Panc1 (cell line): ENCODE measurements around the gene ITPRIP. TPM values are rescaled to one million over a fixed set of nuclear protein-coding genes. Genes with fewer than 3 reads are reported as not detected.

Source experiments
- ATAC-seq: fragments of 200-7000 bp; cut with Tn5 transposase; 2 replicates; pipeline ENCODE4 v1.9.1; 2020; ENCODE audit warnings: mild to moderate bottlenecking, moderate library complexity
- BruUV-seq: library from RNA; stranded (reverse); fragments of 400-500 nt; replicated peaks from 2 replicates; lab custom pipeline; 2021; lab: Mats Ljungman, UMichigan
- CTCF ChIA-PET: fragments of 300-600 bp; sonication (Branson Sonifier 250); formaldehyde crosslinking; loops from one replicate; lab custom pipeline; 2022; ENCODE audit warnings: antibody characterized with exemption; lab: Charles Lee
- POLR2A ChIA-PET: fragments of 300-600 bp; sonication (Branson Sonifier 250); formaldehyde crosslinking; loops from one replicate; lab custom pipeline; 2022; ENCODE audit warnings: antibody characterized with exemption; lab: Charles Lee
- DNase-seq: peaks from one replicate; pipeline ENCODE4 v3.0.0-alpha.2; 2010; ENCODE audit warnings: low read depth, low spot score
- H3K27ac ChIP-seq: 2 replicates; pipeline ENCODE4 v1.5.1; 2011; ENCODE audit warnings: mild to moderate bottlenecking, low read length, inconsistent platforms
- H3K27me3 ChIP-seq: fragments of 200-500 bp; sonication (Bioruptor generic); 2 replicates; pipeline ENCODE4 v1.6.0; 2014; ENCODE audit warnings: low read length, inconsistent platforms; ENCODE audit not compliant: control insufficient read depth, insufficient read depth
- H3K36me3 ChIP-seq: fragments of 200-500 bp; sonication (Bioruptor generic); 2 replicates; pipeline ENCODE4 v1.5.1; 2014; ENCODE audit warnings: inconsistent platforms, mild to moderate bottlenecking, low read length, moderate library complexity; ENCODE audit not compliant: control insufficient read depth, insufficient read depth
- H3K4me1 ChIP-seq: 2 replicates; pipeline ENCODE4 v1.5.1; 2011; ENCODE audit warnings: inconsistent platforms, mild to moderate bottlenecking, low read length, moderate library complexity; ENCODE audit not compliant: control insufficient read depth, insufficient read depth
- H3K4me3 ChIP-seq, 2 experiments: 2 replicates each; pipeline ENCODE4 v1.5.1; 2011 to 2012; ENCODE audit warnings: low read depth in 2 of 2, low read length in 2 of 2, mild to moderate bottlenecking in 2 of 2, inconsistent platforms in 1 of 2, moderate library complexity in 1 of 2
- H3K9me3 ChIP-seq: fragments of 200-500 bp; sonication (Bioruptor generic); 2 replicates; pipeline ENCODE4 v1.5.1; 2014; ENCODE audit warnings: low read depth, mild to moderate bottlenecking, inconsistent platforms, low read length, moderate library complexity; ENCODE audit not compliant: control insufficient read depth, insufficient read depth
- CTCF ChIP-seq: fragments of 450-650 bp; IDR thresholded peaks from 2 replicates; pipeline ENCODE4 v1.5.1; 2017; ENCODE audit warnings: mild to moderate bottlenecking
- POLR2AphosphoS5 ChIP-seq: IDR thresholded peaks from 2 replicates; pipeline ENCODE4 v1.6.1; 2012; ENCODE audit warnings: mild to moderate bottlenecking, low read depth, low read length, moderate library complexity
- REST ChIP-seq, 2 experiments: IDR thresholded peaks; 2 replicates each; pipeline ENCODE4 v1.6.1; 2011 to 2012; ENCODE audit warnings: low read depth in 2 of 2, control low read depth in 1 of 2, low read length in 1 of 2, mild to moderate bottlenecking in 1 of 2, moderate library complexity in 1 of 2; ENCODE audit not compliant: insufficient read depth in 1 of 2
- SIN3A ChIP-seq: IDR thresholded peaks from 2 replicates; pipeline ENCODE4 v1.6.1; 2012; ENCODE audit warnings: low read depth, mild to moderate bottlenecking, low read length, moderate library complexity, borderline replicate concordance; ENCODE audit not compliant: insufficient read depth
- TCF7L2 ChIP-seq: IDR thresholded peaks from 2 replicates; pipeline ENCODE4 v1.6.1; 2011; ENCODE audit warnings: mild to moderate bottlenecking, low read depth, low read length, inconsistent platforms
- in situ Hi-C: cut with HindIII; loops from 2 replicates; pipeline ENCODE4 v1.10.0; 2016; ENCODE audit warnings: low sequenced_read_pairs, low pct_unique_long_range_greater_than_20kb
- intact Hi-C: fragments of 100-400 bp; cut with micrococcal nuclease; formaldehyde crosslinking; loops from one replicate; pipeline ENCODE4 v1.10.0; 2022; ENCODE audit not compliant: unreplicated experiment
- total RNA-seq: library from RNA; stranded (reverse); gene quantifications from one replicate; pipeline ENCODE4 v1.2.1, GENCODE V29; 2021; ENCODE audit not compliant: unreplicated experiment

Gene ITPRIP
- total RNA-seq, 1 experiment from 2014 or later: 55.0 TPM

- CTCF ChIA-PET: no interaction called here
Measured at GRCh38 chr10:104326991-104327610, 11.2 kb downstream of the ITPRIP start.

More at GRCh38 chr10:104326991-104327610, 11.2 kb downstream of the ITPRIP start:
- in situ Hi-C loops (no loop called here), intact Hi-C loops (no loop called here)
- no peak for TF ChIP-seq TCF7L2
- TF ChIP-seq REST (IDR thresholded peaks at IDR 0.05; ENCODE audit: insufficient read depth in 1 of 2, low read depth in 2 of 2, low read length in 1 of 2): no peak
- TF ChIP-seq POLR2AphosphoS5: no peak
- no peak for TF ChIP-seq CTCF
- TF ChIP-seq SIN3A: no peak
- H3K27me3 ChIP-seq: no peaks in the 10 kb centered on the region
- DNase-seq (no peak), ATAC-seq (no peak)
- H3K27ac ChIP-seq: peak overlapping the region; percentile 98
- no TSS peak for BruUV-seq
- POLR2A ChIA-PET: no interaction called here
- H3K9me3 ChIP-seq: no peaks in the 10 kb centered on the region
- H3K4me3 ChIP-seq: no peak overlapping the region; a peak in 1 of 4 replicates
- peaks cover 96% of the 10 kb centered on the region for H3K4me1 ChIP-seq
- H3K36me3 ChIP-seq: no peaks in the 10 kb centered on the region
